22Rv1 (cell line): ENCODE results near the gene PRDM16.

Experiments used
- CTCF ChIP-seq: fragments of 450-650 bp; IDR thresholded peaks from 2 replicates; pipeline ENCODE4 v1.5.1; 2017; ENCODE audit warnings: mild to moderate bottlenecking
- ZFX ChIP-seq: fragments of 450-650 bp; IDR thresholded peaks from 2 replicates; pipeline ENCODE4 v1.6.1; 2017; ENCODE audit warnings: antibody characterized with exemption, borderline replicate concordance

GRCh38 chr1:3284691-3285090 lies 215.7 kb downstream of the PRDM16 start:
- TF ChIP-seq CTCF (no peak), ZFX (no peak)
